ENCODE measurements around the gene KCTD14.
"Not testable (repeated sequence)": the region's sequence is repeated elsewhere in the genome, so short reads cannot be mapped to it uniquely, and the experiment has no call there.

KCTD14 gene, protein sequence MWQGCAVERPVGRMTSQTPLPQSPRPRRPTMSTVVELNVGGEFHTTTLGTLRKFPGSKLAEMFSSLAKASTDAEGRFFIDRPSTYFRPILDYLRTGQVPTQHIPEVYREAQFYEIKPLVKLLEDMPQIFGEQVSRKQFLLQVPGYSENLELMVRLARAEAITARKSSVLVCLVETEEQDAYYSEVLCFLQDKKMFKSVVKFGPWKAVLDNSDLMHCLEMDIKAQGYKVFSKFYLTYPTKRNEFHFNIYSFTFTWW

DNA sequence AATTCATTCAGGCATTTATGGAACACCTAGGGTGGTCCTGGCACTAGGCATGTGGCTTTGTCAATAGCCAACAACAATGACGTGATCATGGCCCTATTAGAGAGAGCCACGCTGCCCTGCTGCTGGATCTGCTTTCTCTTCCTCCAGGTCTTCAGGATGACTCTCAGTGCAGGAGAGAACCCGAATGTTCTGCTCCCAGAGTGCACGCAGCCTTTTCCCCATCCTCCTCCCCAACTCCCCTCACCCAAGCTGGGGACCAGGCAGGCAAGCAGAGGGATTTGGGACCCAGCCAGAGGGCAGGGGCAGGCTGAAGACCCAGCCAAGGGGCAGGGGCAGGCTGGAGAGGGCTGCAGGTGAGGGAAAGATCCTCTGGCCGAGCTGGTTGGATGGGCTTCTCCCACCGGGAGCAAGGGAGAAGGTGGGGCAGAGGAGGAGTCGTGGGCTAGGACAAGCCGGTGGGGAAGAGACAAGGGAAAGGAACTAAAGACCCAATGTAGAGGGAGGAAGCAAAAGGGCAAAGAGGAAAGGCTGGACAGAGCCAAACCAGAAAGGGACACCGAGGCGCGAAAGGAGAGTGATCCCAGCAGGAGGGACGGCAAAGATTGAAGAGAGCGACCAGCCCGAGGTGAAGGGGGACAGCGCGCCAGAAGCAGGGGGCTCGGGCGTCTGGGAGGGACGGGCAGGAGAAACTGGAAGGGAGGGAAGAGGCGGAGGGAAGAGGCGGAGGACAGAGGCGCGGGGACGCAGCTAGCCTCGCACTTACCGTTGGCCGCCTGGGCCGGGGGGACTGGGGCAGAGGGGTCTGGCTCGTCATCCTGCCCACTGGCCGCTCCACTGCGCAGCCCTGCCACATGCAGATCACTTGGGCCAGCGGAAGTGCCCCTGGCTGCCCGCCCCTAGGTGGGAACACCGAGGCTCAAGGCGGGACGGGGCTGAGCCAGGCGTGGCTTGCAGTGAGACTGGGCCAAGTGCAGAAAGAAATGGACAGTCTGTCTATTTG, at the start of gene KCTD14:
Gene KCTD14, minus strand, starts transcription at position 880 of the 1,000 bp plus-strand sequence. Its CDS starts 27 bp downstream, at position 853.
- no peak for DNase-seq (ENCODE audit: low read depth in 1 of 2, low spot score in 1 of 2)

DNA sequence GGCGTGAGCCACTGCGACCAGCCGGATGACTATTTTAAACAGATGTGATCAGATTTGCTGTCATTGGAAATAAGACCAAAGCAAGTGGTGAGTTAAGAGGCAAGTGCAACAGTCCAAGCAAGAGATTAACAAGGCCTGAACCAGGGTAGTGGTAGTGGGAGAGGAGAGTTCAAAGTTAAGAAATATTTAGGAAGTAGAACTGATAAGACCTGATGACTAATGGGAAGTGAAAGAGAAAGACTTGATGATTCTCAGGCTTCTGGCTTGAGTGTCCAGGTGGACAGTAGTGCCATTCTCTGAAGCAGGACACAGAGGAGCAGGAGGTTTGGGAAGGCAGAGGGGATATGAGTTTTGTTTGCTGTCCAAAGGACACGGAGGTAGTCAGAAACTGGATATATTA, 49.4 kb upstream of the KCTD14 start:
- DNase-seq (ENCODE audit: low read depth in 1 of 2, low spot score in 1 of 2) = no peak

DNA sequence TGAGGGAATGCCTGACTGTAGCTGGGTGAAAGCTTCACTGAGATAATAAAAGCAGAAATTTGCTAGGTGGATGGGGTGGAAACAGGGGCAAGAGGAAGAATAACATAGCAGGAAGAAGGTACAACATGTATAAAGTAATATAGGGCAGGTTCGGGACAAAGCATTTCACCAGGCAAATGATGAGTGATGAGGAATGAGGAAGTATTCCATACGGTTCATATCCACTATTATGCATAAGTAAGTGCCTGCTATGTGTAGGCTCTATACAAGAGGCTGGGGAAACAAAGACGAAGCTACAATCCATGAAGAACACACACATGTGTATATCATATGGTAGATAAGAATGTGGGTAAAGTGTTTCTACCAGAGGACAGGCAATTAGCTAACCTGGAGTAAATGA, 48.6 kb upstream of the KCTD14 start:
- no peak for DNase-seq (ENCODE audit: low read depth in 1 of 2, low spot score in 1 of 2)

DNA sequence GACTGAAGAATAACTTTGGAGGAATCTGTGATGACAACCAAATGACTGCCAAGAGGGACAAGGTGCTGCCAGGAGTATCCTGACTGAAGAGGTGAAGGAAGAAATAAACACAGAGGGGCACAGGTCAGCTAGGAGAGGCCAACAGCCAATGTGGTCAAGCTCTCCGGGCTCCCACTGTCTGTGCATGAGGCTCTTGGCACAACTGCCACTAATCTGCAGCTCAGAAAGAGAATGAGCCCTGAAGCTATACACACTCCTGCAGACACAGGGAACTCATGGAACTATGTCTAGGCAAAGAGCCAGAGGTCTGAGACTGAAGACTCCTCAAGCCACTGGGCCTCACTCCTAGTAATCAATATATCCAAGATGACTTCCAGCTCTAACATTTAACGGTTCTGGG, 47.5 kb upstream of the KCTD14 start:
- DNase-seq (ENCODE audit: low read depth in 1 of 2, low spot score in 1 of 2) = no peak

DNA sequence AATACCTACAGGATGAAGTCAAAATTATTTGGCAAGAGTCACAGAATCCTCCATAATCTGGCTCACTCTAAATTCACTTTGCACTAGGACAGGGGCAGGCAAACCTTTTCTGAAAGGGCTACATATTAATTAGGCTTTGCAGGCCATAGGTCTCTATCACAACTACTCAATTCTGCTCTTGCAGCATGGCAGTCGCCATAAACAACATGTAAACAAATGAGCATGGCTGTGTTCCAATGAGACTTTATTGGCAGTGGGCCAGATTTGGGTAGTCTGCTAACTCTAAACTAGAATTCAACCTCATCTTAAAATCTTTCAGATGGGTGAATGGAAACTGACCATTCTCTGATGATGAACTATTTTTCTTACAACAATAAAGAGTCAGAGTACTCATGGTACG, 46.4 kb upstream of the KCTD14 start:
- no peak for DNase-seq (ENCODE audit: low read depth in 1 of 2, low spot score in 1 of 2)

DNA sequence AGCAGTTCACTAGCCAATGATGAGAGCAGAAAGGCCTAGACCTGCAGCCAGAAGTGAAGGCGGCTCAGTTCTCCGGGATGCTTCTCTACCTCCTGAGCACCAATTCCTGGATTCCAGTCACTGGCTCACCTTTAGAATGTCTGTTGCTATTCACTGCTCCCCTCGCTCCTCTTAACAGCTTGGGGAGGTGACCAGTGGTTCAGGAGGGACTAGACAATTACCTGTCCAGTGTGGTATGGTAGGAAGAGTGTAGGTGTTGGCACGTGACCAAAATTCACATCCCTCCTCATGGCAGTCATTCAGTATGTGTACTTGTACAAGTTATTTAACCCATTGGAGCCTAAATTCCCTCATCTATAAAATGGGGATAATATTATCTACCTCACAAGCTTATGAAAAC, 44.6 kb upstream of the KCTD14 start:
- no peak for DNase-seq (ENCODE audit: low read depth in 1 of 2, low spot score in 1 of 2)

DNA sequence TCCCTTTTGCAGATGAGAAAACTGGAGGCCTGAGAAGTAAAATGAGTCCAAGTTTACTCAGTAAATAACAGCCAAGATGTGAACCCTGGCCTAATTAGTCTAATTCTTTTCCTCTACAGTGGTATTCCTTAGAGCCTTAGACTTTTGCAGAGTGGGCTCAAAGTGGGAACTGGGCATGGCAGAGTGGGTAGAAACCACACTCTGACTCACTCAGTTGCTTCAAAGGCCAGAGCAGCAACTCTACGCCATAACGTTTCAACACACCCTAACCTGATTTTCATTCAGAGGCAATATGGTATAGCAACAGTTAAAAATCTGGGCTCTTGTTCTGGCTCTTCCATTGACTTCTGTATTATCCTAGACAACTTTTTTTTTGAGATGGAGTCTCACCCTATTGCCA, 43.4 kb upstream of the KCTD14 start:
- DNase-seq (ENCODE audit: low read depth in 1 of 2, low spot score in 1 of 2) = no peak

DNA sequence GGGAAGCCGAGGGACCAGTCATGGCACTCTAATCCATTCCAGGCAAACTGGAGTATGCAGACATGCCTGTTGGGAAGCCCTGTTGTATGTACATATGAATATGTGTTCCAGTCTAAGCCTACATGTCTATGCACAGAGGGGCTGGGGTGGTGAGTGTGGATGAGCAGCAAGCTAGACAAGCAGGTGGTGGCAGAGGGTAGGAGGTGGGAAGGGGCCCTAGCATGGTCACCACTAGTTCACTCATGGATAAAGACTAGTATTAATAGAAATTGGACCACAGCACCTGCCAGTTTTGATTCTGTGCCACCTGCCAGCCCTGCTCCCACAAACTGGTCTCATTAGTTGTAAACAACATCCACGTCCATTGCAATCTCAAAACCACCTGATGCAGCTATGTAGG, 42.1 kb upstream of the KCTD14 start:
- no peak for DNase-seq (ENCODE audit: low read depth in 1 of 2, low spot score in 1 of 2)

DNA sequence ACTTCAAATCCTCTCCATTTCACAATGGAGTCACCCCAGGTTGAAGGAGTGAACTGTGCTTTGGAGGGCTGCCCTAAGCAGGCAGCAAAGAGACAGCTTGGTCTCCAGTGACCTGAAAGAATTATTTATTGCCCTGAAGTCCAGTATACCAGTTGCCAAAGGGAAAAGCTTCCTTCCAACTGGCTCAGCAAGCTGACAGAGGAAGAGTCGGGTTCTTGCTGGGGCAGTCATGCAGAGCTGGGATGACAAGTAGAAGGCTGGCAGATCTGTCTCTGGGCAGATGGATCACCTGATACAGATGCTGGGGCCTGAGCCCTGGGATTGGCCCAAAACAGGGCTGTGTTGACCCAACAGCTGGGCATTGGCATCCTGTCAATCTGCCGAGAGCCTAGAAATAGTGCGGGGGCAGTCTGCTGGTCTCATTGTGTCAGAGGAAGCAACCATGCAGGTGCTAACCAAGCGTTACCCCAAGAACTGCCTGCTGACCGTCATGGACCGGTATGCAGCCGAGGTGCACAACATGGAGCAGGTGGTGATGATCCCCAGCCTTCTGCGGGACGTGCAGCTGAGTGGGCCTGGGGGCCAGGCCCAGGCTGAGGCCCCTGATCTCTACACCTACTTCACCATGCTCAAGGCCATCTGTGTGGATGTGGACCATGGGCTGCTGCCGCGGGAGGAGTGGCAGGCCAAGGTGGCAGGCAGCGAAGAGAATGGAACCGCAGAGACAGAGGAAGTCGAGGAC, 40.5 kb upstream of the KCTD14 start, which contains the start of gene THRSP:
Gene THRSP, plus strand, starts transcription at position 422 of the 742 bp plus-strand sequence. Its CDS starts 21 bp downstream, at position 443.
- no peak for DNase-seq (ENCODE audit: low read depth in 1 of 2, low spot score in 1 of 2)

DNA sequence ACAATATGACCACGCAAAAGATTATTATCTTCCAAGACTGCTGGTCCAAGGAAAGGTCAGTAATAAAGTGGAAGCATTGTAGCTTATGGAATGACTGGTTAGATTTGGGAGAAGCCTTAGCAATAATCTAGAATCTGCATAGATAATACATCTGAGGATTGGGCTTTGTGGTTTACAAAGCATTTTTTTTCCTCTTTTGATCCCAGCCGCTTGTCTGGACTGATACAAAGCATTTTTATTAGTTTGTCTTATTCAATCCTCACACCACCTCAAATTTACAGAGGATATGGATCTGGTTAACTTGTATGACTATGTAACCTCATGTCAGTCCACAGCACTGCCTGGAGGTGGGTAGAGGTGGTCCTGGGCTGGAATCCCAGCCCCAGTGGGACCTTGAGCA, 39.6 kb upstream of the KCTD14 start:
- DNase-seq (ENCODE audit: low read depth in 1 of 2, low spot score in 1 of 2) = no peak

DNA sequence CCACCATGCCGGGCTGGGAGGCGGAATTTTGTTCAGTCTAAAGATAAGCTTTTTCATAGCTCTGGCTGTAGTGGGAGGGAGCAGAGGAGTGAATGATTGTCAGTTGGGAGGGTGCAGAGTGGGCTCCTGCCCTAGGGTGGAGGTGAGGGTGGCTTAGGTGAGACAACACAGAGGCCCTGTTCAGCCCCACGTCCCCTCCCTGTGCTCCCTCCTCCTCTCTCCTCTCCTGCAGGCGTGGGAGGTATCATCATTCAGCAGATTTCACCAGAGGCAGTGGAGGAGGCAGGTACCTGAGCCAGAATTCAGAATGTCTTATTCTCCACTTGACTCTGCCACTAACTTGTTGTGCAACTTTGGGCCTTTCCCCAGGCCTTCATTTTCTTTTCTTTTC, 38.8 kb upstream of the KCTD14 start:
- no peak for DNase-seq (ENCODE audit: low read depth in 1 of 2, low spot score in 1 of 2)

DNA sequence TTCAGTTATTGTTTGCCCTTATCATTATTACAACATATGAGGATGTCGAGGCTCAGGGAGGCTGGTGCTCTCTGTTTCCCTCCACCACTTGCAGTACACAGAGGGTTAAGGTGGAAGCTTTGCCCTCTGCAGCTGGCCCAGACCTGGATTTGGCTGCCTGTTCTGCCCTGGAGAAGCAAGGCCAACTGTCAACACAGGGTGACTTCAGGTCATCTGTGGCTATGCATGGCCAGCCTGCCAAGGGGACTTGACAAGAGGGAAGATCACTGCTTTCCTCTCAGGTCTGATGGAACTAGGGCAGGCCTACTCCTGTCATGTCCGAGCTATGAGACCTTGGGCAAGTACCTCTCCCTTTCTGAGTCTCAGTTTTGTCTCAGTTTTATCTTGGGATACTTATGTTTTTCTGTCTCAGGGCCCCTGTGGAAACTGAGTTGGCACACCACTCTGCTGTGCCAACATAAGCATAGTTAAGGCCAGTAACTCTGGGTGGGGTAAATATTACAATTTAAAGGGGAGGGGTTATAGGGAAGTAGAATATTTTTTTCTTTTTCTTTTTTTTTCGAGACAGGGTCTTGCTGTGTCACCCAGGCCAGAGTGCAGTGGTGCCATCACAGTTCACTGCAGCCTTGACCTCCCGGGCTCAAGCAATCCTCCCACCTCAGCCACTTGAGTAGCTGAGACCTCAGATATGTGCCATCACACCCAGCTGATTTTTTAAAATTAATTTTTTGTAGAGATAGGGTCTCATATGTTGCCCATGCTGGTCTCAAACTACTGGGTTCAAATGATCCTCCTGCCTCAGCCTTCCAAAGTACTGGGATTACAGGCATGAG, 38.2 kb upstream of the KCTD14 start:
- no peak for DNase-seq (ENCODE audit: low read depth in 1 of 2, low spot score in 1 of 2)

DNA sequence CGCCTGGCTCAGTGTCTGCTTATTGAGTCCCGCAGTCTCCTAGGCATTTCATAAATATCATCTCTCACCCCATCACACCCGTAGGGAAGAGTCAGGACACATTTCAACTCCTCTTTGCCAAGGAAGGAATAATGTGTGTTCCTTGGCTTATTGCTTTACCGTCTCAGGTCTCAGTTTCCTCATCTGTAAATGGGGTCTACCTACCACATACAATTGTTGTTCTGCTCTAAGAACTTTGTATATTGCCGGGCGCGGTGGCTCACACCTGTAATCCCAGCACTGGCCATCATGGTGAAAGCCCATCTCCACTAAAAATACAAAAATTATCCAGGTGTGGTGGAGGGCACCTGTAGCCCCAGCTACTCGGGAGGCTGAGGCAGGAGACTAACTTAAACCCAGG, 37.5 kb upstream of the KCTD14 start:
- DNase-seq (ENCODE audit: low read depth in 1 of 2, low spot score in 1 of 2) = no peak

DNA sequence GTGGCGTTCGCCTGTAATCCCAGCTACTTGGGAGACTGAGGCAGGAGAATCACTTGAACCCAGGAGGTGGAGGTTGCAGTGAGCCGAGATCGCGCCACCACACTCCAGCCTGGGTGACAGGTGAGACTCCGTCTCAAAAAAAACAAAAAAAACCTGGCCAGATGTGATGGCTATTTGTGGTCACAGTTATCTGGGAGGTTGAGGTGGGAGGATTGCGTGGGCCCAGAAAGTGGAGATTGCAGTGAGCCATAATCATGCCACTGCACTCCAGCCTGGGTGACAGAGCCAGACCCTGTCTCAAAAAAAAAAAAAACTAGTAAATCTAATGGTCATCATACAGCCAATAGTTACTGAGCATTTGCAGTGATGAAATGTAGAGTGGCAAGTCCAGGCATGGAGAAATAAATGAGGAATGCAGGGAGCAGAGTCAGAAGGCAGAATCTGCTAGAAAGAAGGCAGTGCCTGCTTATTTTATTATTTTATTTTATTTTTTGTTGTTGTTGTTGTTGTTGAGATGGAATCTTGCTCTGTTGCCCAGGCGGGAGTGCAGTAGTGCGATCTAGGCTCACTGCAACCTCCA, 36.8 kb upstream of the KCTD14 start:
- not testable (repeated sequence) for DNase-seq (ENCODE audit: low read depth in 1 of 2, low spot score in 1 of 2)

DNA sequence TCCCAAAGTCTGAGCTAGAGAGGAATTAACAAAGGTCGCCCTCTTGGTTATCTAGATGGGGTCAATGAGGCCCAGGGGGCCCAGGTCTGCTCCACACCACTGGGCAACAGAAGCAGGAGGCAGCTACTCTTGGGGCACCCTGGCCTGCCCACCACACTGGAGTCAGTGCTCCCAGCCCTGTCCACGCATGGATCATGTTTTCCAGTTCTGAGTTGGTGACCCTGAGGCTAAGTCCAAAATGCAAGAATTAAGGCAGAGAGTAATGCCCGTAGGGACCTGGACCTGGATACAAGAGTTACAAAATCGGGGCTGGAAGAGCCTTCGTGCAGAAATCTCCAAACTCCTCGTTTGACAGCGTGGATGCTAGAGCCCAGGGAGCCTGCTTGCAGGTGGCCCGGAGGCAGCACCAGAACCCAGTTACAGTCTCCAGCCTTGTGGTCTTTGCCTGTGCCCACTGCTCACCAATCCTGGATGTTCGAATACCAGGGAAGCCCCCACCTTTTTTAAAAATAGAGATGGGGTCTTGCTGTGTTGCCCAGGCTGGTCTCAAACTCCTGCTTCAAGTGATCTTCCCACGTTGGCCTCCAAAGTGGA, 34.5 kb upstream of the KCTD14 start:
- DNase-seq (ENCODE audit: low read depth in 1 of 2, low spot score in 1 of 2) = no peak

DNA sequence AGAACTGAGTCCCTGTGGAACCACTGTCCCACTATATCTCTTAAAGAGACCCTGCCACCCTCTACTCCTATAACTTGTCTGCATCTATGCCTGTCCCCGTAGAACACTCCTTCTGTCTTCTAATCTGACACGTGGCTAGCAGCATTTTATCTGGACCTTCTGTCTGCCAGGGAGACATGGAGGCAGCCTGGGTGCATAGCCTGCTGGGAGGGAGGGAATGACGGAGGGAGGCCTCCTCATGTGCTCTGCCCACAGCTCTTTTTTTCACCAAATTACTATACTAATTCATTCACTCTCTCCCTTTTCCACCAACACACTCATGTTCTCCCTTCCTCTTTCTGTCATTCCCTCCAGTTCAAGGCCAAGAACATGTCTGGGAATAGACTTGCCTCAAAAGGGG, 33.0 kb upstream of the KCTD14 start:
- no peak for DNase-seq (ENCODE audit: low read depth in 1 of 2, low spot score in 1 of 2)

DNA sequence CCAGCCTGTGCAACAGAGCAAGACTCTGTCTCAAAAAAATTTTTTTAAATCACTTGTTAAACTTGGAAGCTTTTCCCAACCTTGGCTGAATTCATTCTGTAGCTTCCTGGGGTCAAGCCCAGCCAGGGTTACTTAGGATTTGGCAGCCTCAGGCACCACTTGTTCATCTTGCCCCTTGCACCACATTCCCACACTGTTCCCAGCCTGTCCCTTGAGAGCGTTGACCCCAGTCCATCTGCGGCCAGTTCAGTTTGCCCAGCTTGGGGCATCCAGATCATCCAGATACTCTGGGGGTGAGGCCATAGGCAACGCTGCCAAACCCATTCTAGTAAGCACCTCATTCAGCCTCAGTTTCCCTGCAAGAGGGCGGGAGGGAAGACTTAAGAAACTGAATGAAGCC, 31.9 kb upstream of the KCTD14 start:
- no peak for DNase-seq (ENCODE audit: low read depth in 1 of 2, low spot score in 1 of 2)

DNA sequence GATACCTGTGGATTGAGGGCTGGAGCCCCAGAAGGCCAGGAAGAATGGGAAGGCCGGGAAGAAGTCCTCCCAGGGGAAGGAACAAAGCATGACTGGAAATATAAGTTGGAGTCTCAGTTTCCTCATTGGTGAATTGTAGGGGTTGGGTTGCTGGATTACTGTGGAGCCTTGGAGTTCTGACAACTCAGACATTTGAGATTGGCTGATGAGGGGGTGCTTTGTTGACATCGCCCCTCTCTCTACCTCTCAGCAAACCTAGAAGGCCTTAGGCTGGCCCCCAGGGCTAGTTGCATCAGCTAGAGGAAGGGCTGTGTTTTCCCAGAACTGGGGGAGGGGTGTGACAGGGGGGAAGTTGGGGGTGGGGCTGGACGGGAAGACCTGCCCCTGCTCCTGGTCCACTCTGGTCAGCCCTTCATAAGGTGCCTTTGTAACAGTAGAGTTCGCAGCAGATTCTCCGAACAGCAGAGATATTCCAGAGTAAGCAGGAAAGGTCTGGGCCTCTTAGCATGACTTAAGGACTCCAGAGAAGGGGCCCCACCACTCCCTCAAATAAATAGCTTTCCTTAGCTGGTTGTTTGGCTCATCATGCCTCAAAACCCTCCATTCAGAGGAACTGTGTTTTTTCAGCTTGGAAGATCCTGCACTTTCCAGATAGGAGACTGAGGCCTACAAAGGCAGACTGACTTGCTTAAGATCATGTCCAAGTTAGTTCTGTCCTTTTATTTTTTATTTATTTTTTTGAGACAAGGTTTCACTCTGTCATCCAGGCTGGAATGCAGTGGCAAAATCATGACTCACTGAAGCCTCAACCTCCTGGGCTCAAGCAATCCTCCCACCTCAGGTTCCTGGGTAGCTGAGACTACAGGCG, 28.1 kb upstream of the KCTD14 start:
- DNase-seq (ENCODE audit: low read depth in 1 of 2, low spot score in 1 of 2) = no peak

DNA sequence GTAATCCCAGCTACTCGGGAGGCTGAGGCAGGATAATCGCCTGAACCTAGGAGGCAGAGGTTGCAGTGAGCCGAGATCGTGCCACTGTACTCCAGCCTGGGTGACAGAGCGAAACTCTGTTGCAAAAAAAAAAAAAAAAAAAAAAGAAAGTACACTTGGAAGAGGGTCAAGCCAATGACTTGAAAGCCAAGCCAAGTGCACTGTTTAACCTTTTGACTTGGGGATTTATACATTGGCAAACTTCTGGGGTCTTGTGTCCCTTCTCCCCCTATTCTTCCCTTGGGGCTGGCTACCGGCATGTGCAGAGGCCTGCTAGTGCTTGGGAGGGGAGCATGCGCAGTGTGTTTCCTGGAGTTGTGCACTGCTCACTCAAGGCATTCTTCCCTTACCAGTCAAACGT, 26.3 kb upstream of the KCTD14 start:
- DNase-seq (ENCODE audit: low read depth in 1 of 2, low spot score in 1 of 2) = no peak

Data from activated T-helper 1 cell treated with anti-CD3 and anti-CD28 coated beads, Interleukin-2, amount 50 U/mL, for 16 hours (primary cell).